HG02885 (cell line): ENCODE results near the gene EIF4G3.
"Not testable (repeated sequence)": the region's sequence is repeated elsewhere in the genome, so short reads cannot be mapped to it uniquely, and the experiment has no call there.

ENCODE experiments used
- ATAC-seq: cut with Tn5 transposase; IDR thresholded peaks from one replicate; pipeline ENCODE4 v1.9.1; 2021; ENCODE audit warnings: mild to moderate bottlenecking; ENCODE audit not compliant: unreplicated experiment, poor library complexity

EIF4G3 gene

GRCh38 chr1:21084111-21084810, 92.4 kb downstream of the EIF4G3 start:
- no peak for ATAC-seq

- ATAC-seq: no peak
Measured at GRCh38 chr1:21082073-21082472, 94.6 kb downstream of the EIF4G3 start.

- no peak for ATAC-seq
Measured at GRCh38 chr1:21077085-21077484, 99.6 kb downstream of the EIF4G3 start.

GRCh38 chr1:21072721-21073120, 104.0 kb downstream of the EIF4G3 start:
- no peak for ATAC-seq

GRCh38 chr1:21069549-21069948, 107.1 kb downstream of the EIF4G3 start:
- ATAC-seq: no peak

- no peak for ATAC-seq
Measured at GRCh38 chr1:21068937-21069336, 107.8 kb downstream of the EIF4G3 start.

GRCh38 chr1:21067551-21068227, 109.0 kb downstream of the EIF4G3 start:
- ATAC-seq: no peak

GRCh38 chr1:21066356-21067012, 110.2 kb downstream of the EIF4G3 start:
- no peak for ATAC-seq

GRCh38 chr1:21065851-21066250, 110.8 kb downstream of the EIF4G3 start:
- ATAC-seq: no peak

GRCh38 chr1:21064057-21064456, 112.6 kb downstream of the EIF4G3 start:
- no peak for ATAC-seq

- ATAC-seq: no peak
Measured at GRCh38 chr1:21060523-21060922, 116.2 kb downstream of the EIF4G3 start.

GRCh38 chr1:21059021-21059420, 117.7 kb downstream of the EIF4G3 start:
- ATAC-seq: no peak

GRCh38 chr1:21058035-21058793, 118.5 kb downstream of the EIF4G3 start:
- ATAC-seq: no peak

GRCh38 chr1:21053189-21053928, 123.3 kb downstream of the EIF4G3 start:
- ATAC-seq: not testable (repeated sequence)

- no peak for ATAC-seq
Measured at GRCh38 chr1:21052034-21052433, 124.7 kb downstream of the EIF4G3 start.

- ATAC-seq: no peak
Measured at GRCh38 chr1:21051177-21051825, 125.4 kb downstream of the EIF4G3 start.

GRCh38 chr1:21050031-21050430, 126.7 kb downstream of the EIF4G3 start:
- ATAC-seq: no peak

- no peak for ATAC-seq
Measured at GRCh38 chr1:21048462-21048861, 128.2 kb downstream of the EIF4G3 start.

- no peak for ATAC-seq
Measured at GRCh38 chr1:21046132-21046531, 130.6 kb downstream of the EIF4G3 start.

GRCh38 chr1:21045351-21045750, 131.3 kb downstream of the EIF4G3 start:
- ATAC-seq: no peak
